ENCODE results near the gene PLTP.

- TF ChIP-seq POLR2A (IDR thresholded peaks at IDR 0.05; ENCODE audit: low read depth, low read length): peak; percentile 68
- TF ChIP-seq POLR2AphosphoS5 (IDR thresholded peaks at IDR 0.05; ENCODE audit: low read depth, low read length): no peak
Observed at GRCh38 chr20:45890985-45891983, 20.7 kb downstream of the PLTP start, which contains the start of the genes CTSA and NEURL2.
